ENCODE measurements around the gene HTT.
"Not testable (repeated sequence)": the region's sequence is repeated elsewhere in the genome, so short reads cannot be mapped to it uniquely, and the experiment has no call there.

HTT gene

DNA sequence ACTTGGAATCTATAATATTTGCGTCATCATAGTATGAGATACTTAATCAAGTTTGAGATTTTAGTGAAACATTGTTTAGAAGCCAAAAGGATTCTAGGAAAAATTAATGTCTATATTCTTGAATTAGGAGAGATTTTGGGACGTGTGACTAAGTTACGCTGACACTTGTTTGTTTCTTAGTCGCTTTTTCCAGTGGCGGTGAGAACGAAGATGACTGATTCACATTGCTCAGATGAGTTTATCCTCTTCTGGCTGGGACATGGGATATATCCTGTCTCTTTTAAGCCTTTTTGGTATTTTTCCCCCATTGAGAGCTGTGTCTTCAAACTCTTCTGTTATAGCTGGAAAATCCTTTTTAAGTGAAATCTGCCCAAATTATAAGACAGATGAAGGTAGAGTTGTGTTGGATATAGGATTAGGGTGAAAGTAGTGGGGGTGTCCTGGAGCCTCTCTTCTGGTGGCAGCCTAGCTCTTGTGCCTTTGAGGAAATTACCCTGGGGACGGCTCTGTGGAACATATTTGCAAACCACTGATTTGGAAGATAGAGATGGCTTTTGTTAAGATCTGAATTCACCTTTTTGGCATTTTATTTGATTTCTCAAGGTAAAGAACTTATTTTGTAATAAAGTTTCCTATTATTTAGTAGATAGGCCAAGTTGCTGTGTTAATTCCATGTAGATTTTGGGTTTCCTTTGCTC, 49.7 kb downstream of the HTT start:
- no peak for DNase-seq

DNA sequence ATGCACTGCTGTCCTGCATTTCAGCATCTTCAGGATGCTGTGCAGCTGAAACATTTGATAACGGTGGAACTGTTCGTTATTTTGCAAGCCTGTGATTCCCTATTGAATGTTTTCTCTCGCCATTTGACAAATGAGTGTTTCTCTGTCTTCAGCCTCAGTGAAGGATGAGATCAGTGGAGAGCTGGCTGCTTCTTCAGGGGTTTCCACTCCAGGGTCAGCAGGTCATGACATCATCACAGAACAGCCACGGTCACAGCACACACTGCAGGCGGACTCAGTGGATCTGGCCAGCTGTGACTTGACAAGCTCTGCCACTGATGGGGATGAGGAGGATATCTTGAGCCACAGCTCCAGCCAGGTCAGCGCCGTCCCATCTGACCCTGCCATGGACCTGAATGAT, 52.6 kb downstream of the HTT start:
- no peak for DNase-seq

DNA sequence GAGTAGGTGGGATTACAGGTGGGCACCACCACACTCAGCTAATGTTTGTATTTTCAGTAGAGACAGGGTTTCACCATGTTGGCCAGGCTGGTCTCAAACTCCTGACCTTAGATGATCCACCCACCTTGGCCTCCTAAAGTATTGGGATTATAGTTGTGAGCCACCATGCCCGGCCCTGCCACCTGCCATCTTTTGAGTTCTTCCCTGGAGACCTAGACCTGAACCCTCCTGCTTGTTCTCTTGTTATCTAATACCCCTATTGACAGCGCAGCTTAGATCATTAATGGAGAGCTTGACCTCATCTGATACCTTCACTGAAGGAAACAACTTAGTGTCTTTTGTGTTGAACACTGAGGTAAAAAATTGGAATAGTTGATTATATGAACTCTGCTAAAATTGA, 53.6 kb downstream of the HTT start:
- DNase-seq = no peak

DNA sequence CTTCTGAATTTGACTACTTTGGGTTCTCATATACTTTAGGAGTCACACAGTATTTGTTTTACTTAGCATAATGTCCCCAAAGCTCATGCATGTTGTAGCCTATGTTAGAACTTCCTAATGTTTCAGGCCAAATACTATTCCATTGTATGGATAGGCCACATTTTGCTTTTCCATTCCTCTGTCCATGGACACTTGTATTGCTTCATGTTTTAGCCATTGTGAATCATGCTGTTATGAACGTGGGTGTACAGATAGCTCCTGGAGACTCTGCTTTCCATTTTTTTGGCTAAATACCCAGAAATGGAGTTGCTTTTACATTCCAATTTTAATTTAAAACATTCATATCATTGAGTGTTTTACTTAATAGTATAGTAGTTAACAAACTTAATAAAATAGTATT, 54.5 kb downstream of the HTT start:
- no peak for DNase-seq

DNA sequence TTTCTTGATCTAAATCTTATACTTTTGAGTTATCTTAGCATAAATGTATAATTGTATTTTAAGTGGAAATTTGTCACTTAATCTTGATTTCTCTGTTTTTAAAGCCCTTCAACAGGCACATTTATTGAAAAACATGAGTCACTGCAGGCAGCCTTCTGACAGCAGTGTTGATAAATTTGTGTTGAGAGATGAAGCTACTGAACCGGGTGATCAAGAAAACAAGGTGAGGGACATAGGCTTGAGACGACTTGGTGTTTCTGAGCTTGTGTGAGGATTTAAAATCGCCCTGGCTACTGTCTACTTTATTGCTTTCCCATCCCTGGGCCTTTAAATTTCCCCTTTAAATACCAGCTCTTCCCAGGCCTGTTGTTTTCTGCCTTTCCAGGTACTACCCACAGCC, 55.7 kb downstream of the HTT start:
- DNase-seq = no peak

DNA sequence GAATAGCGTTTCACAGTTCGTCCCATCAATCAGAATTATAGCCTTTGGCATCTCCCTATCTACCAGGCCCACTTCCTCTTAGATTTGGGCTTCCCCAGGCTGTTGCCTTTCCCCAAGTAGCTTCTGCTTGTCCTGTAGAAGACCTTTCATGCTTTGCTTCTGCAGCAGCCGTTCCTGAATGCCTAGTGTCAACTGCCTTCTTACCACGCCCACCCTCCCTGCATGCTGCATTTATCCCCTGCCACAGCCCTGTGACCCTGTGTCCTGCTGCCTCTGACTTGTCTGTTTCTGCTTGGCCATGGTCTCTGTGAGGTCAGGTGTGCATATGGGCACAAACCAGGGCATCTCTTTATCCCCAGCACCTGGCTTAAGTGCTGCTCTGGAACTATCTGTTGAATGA, 56.3 kb downstream of the HTT start:
- no peak for DNase-seq

DNA sequence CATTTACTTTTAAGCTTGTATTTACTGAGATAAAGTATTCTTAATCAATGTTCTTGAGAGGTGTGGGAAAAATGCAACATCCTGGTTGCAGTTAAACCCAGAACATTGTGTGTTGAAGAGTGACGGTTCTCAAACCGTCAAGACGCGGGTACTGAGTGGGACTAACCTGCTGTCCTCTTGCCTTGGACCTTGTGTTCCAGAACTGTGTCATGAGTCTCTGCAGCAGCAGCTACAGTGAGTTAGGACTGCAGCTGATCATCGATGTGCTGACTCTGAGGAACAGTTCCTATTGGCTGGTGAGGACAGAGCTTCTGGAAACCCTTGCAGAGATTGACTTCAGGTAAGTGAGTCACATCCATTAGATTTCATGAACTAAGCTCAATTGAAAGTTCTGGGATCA, 59.7 kb downstream of the HTT start:
- no peak for DNase-seq

DNA sequence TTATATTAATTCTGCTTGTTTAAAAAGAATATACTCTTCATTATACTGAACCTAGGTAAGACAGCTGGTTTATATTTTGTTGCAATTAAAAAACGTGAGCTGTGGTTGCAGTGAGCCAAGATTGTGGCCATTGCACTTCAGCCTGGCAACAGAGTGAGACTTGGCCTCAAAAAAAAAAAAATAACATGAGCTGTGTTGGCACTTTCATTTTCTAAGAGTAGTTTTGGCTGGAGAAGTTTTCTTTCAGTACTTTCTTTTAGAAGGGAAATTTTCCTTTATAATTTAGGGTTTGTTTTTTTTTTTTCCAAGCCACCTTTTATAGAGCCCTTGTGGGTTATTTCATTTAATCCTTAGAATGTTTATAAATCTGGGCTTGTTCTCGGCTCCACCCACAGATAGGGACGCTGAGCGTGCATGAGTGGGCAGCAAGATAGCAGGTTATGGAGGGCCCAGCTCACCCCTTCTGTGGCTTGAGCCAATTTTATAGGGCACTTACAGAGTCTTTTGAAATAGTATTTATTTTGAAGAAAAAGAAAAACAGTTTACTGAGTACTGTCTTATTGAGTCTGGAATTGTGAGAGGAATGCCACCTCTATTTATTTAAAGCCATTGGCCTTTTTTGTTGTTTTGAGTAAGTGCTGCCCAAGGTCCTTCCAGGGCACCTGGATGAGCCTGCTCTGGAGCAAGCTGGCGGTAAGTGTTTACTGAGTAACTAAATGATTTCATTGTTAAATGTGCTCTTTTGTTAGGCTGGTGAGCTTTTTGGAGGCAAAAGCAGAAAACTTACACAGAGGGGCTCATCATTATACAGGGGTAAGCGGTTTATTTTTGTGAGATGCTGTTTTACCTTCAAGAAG, 60.9 kb downstream of the HTT start:
- DNase-seq = no peak

DNA sequence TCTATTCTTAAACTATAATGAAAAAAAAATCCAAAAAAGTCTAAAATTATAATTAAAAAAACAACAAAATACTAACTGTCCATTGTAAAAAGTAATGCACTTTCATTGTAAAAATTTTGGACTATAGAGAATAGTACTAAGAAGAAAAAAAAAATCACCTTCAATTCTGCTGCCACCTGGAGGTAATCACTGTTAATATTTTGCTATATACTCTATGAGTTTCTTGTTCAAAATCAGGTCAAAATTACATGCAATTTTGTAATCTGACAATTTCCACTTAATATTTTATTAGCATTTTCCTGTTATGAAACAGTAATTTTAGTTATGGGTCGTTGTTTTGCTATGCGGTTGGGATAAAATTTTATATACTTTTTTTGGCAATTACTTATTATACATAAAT, 62.0 kb downstream of the HTT start:
- no peak for DNase-seq

DNA sequence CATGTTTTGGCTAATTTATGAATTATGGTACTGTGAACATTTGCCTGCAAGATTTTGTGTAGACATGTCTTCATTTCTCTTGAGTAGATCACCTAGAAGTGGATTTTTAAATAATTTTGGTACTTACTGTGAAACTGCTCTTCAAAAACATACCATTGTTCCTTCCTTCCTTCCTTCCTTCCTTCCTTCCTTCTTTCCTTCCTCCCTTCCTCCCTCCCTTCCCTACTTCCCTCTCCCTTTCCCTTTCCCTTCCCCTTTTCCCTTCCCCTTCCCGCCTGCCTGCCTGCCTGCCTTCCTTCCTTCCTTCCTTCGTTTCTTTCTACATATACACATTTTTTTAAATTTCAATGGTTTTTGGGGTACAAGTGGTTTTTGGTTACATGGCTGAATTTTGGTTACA, 63.4 kb downstream of the HTT start:
- DNase-seq = no peak

DNA sequence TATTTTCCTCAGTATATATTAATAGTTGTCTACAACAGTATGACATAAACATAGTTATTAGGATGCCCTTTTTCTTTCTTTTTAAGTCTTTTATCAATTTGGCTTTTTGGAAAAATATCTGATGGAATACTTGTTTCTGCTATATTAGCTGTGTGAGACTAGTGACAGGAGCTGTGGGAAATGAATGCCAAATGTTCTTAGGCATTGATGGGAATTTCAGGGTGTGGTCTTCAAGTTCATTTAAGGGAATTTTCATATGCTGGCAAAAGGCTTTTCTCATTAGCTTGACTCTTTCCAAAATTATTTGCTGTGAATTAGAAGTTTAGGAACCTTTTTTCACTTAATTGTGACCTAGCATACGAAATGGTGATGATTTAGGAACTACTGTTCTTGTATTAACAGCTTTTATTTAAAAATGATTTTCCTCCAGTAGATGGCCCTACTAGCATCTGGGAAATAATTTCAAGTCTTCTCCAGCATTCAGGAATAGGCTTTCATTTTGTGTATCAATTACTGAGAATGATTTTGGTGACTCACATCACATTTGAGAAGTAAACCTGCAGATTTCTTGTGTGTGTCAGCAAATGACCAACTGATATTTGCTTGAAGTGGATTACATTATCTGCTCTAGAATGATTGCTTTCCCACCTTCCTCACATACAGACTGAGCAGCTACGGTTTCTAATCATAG, 70.9 kb downstream of the HTT start:
- DNase-seq = no peak

DNA sequence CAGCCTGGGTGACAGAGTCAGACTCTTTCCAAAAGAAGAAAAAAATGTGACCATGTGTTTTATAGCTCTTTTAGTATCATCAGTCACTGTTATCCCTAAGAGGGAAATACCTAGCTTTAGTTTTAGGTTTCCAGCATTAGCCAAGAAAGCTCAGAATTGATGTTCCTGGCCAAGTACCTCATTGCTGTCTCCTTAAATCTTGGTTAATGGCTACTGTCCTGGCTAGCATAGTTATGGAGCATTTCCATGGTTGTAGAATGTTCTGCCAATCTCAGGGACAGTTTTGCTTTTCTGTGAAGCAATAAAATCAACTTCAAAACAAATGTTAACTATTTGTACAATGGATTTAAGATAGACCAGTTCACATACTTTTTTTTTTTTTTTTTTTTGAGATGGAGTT, 74.4 kb downstream of the HTT start:
- DNase-seq = no peak

DNA sequence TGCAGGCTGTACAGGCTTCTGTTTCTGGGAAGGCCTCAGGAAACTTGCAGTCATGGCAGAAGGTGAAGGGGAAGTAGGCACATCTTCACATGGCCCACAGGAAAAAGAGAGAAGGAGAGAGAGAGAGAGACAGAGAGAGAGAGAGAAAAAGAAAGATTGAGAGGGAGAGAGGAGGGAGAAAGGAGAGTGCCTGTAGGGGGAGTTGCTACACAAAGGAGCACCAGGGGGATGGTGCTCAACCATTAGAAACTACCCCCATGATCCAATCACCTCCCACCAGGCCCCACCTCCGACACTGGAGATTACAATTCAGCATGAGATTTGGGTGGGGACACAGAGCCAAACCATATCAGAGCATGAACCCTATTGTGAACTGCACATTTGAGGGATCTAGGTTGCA, 76.8 kb downstream of the HTT start:
- DNase-seq = not testable (repeated sequence)

DNA sequence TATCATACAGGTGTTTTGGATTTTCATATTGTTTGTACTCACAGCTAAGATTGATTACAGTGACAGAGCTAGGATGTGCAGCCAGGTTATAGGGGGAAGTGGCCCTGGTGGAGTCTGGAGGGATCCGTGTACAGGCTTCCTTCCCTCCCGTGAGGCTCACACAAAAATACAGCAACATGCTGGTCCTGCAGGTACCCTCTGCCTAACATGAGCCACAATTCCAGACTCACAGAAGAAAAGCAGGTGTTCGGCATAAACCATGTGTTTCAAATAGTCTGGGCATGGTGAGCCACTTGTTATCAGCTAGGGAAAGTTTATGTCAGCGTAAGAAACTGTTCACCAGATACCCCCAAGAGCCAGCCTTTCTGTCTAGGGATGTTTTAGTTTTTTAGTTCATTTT, 82.9 kb downstream of the HTT start:
- no peak for DNase-seq

DNA sequence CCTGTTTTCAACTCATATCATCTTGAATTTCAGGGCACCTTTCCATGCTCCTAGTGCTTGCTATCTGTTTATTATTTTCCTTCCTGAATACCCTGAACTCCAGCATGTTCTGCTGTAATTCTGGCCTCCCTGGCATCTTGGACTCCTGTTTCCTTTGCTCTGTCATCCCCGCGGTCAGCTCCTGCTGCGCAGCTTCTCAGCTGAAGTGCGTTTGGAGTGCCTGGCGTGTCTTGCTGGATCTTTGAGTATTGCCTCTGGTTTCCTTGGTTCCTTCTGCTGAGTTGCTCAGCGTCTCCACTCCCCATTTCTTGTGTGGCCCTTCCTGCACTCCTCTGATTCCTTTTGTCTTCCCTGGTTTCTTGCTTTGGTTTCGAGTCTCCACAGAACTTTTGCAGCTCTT, 84.4 kb downstream of the HTT start:
- no peak for DNase-seq

DNA sequence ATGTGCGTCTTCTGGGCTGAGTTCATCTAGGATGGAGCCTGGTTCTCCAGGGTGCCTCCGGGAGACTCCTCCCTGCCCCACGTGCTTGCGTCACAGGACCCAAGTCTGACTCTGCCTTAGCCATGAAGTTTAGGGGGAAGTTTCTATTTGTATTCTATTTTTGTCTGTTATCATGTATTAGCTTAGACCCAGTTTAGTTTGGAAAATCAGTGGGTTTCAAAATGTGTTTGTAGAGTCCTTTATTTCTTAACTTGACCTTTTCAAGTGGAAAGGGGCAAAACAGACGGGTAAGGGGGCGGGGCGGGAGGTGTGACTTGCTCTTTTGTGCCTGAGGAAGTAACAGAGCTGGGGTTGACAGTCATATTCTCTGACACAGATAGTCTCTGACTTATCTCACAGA, 86.0 kb downstream of the HTT start:
- DNase-seq = no peak

DNA sequence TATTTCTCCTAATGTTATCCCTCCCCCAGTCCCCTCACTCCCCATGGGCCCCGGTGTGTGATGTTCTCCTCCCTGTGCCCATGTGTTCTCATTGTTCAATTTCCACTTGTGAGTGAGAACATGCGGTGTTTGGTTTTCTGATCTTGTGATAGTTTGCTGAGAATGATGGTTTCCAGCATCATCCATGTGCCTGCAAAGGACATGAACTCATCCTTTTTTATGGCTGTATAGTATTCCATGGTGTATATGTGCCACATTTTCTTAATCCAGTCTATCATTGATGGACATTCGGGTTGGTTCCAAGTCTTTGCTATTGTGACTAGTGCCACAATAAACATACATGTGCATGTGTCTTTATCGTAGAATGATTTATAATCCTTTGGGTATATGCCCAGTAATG, 86.6 kb downstream of the HTT start:
- not testable (repeated sequence) for DNase-seq

DNA sequence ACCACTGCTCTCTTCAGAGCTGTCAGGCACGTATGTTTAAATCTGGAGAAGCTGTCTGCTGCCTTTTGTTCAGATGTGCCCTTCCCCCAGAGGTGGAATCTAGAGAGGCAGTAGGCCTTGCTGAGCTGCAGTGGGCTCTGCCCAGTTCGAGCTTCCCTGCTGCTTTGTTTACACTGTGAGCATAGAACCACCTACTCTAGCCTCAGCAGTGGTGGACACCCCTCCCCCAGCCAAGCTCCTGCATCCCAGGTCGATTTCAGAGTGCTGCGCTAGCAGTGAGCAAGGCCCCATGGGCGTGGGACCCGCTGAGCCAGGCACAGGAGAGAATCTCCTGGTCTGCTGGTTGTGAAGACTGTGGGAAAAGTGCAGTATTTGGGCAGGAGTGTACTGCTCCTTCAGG, 92.0 kb downstream of the HTT start:
- DNase-seq = not testable (repeated sequence)

DNA sequence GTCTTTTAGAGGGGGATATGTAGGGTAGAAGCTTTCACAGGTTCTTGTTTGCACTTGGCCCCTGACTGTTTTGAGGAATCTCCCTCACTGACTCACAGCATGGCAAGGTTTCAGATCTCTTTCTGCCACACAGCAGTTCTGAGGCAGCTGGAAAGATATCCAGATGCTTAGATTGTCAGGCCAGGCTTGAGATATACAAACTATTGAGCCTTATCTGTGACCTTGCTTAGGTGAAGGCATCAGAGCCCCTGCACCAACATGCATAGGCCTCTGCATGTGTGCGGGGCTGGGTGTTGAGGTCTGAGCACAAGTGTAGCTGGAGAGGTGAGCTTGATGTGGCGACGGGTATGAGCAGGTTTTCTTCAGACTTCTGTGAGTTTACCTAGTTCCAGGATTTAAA, 93.5 kb downstream of the HTT start:
- DNase-seq = no peak

DNA sequence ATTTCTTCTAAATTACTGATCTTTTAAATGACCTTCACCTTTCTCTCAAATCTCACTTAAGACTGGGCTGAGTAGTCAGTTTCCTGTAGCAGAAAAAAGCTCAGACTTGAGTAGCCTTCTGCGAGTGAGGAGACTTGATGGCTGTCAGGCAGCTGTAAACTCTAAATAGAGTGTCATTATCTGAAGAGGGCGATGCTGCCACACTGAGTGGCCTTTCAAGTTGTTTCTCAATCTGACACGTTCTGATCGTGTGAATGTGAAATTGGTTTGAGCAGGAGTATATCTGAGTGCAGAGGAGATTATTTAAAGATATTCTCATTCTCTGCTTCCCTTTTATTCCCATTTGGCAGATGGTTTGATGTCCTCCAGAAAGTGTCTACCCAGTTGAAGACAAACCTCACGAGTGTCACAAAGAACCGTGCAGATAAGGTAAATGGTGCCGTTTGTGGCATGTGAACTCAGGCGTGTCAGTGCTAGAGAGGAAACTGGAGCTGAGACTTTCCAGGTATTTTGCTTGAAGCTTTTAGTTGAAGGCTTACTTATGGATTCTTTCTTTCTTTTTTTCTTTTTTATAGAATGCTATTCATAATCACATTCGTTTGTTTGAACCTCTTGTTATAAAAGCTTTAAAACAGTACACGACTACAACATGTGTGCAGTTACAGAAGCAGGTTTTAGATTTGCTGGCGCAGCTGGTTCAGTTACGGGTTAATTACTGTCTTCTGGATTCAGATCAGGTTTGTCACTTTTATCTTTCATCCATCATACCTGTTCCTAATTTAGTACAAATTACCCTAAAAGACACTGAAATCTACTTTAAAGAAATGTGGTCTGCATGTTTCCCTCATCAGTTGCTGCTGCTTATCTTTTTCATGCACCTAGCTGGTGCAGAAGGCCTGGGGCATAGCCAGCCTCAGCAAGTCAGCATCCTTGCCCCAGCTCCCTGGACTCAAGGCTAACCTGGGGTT, 100.2 kb downstream of the HTT start:
- no peak for DNase-seq

DNA sequence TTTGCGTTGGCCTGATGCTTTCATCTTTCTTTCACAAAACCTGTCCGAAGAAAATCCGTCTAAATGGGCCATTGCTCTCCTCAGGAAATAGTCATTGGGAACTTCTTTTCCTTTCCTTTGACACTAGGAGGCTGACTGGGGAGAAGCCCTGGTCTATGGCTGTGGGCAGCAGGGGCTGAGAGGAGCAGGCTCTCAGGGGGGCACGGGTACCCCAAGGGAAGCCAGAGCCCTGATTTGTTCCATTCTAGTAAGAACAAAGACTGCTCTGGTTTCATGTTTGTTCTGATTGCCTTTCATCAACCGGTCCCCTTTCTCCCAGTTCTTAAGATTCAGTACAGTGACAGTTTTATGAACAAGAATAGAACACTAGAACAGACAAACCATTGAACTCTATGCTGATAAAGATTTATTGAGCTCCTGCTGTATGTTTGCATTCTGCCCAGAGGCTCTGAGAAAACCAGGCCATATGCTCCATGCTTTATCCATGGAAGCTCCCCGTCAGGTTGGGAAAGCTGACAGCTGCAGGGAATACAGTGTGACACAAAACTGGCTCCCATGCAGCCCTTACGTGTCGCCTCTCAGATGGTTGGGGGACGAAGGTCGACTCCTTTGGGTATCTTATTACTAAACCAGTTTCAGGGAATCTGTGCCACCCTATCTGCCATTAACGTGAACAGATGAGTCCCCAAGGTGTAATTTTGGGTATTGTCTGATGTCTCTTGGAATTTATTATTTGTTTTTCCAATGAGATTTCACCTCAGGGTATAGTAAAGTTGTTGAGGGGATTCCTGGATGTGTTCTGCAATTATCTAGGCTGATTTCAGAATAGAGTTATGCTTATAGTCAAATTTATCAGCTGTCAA, 102.1 kb downstream of the HTT start:
- no peak for DNase-seq

DNA sequence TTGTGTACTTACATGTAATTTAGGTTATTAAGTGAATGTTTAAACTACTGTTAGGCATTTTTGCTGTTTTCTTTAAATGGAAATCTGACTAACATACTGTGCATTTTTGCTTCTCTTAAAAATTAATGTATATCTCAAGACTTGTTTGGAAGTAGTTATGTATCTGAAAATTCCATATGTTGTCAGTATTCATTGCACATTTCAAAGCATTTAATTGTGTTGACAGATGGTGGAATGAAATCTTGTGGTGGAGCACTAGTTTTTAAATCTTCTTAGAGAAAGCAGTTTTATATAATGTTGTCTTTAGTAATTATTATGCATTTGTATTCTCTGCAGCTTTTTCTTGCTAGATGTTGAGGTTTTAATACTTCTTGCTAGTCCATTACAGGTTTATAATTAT, 102.9 kb downstream of the HTT start:
- no peak for DNase-seq

Measured in activated gamma-delta T cell treated with Interleukin-2 at 50 U/mL for 16 hours (primary cell).